Kidney (tissue), 14 donors: ENCODE data around the gene UBASH3B. TPM values are rescaled to one million over a fixed set of nuclear protein-coding genes. Genes with fewer than 3 reads are reported as not detected.

ENCODE experiments used
- DNase-seq, 5 donors: peaks; one replicate each; pipeline ENCODE4 v3.0.0-alpha.2; 2013 to 2020
- FAIRE-seq: peaks from 2 replicates; lab custom pipeline; 2012; peaks lifted over from hg19 to GRCh38; lab: Jason Lieb, UNC
- H3K27ac ChIP-seq, 2 donors: one replicate each; pipeline ENCODE4 v1.7.0; 2013; ENCODE audit warnings: low read depth in 2 of 2, low read length in 2 of 2, inconsistent platforms in 1 of 2
- H3K27me3 ChIP-seq: one replicate; pipeline ENCODE4 v1.7.1; 2013; ENCODE audit warnings: low read length, inconsistent platforms; ENCODE audit not compliant: control insufficient read depth, insufficient read depth
- H3K36me3 ChIP-seq, 3 donors: one replicate each; pipeline versions ENCODE4 v1.7.0 to v1.7.1; 2013; ENCODE audit warnings: low read length in 3 of 3, control low read depth in 1 of 3, inconsistent platforms in 1 of 3; ENCODE audit not compliant: insufficient read depth in 3 of 3, control insufficient read depth in 2 of 3
- H3K4me1 ChIP-seq, 3 donors: one replicate each; pipeline versions ENCODE4 v1.7.0 to v1.7.1; 2013; ENCODE audit warnings: low read length in 3 of 3, inconsistent platforms in 1 of 3, low read depth in 1 of 3; ENCODE audit not compliant: control insufficient read depth in 2 of 3, insufficient read depth in 2 of 3
- H3K4me3 ChIP-seq, 3 donors: one replicate each; pipeline versions ENCODE4 v1.7.0 to v1.8.1; 2013; ENCODE audit warnings: low read length in 3 of 3, control low read depth in 1 of 3, inconsistent platforms in 1 of 3
- H3K9ac ChIP-seq, 3 donors: one replicate each; pipeline versions ENCODE4 v1.7.0 to v1.7.1; 2013; ENCODE audit warnings: low read length in 3 of 3, control low read depth in 1 of 3, inconsistent platforms in 1 of 3
- H3K9me3 ChIP-seq, 3 donors: one replicate each; pipeline versions ENCODE4 v1.7.0 to v1.7.1; 2013; ENCODE audit warnings: low read length in 3 of 3, control low read depth in 1 of 3, inconsistent platforms in 1 of 3; ENCODE audit not compliant: control insufficient read depth in 2 of 3, insufficient read depth in 1 of 3
- CTCF ChIP-seq: IDR thresholded peaks from 3 replicates; pipeline ENCODE4 v1.5.1; 2012; ENCODE audit warnings: mild to moderate bottlenecking, moderate library complexity, borderline replicate concordance; ENCODE audit not compliant: insufficient read depth; ENCODE audit errors: extremely low read depth
- intact Hi-C: fragments of 100-400 bp; cut with DNase I; formaldehyde crosslinking; loops from one replicate; pipeline ENCODE4 v1.11.1; 2022
- polyA plus RNA-seq: library from polyadenylated mRNA; stranded (reverse); fragments of 350-450 nt; fragmentation: Illumina TruSeq; extraction: RNeasy Lipid Tissue Mini Kit (QIAGEN cat#74804); gene quantifications from one replicate; pipeline ENCODE4 v1.2.3, GENCODE V29; 2014; ENCODE audit warnings: low read depth, low replicate concordance; ENCODE audit not compliant: insufficient read depth
- total RNA-seq: library from RNA; stranded (reverse); fragmentation: NEBNext Ultra II Directional; extraction: Animal tissue kit (Norgen Biotek cat#: 25700); gene quantifications from one replicate; pipeline ENCODE4 v1.2.1, GENCODE V29; 2021
- donor health status: control.
- donor health status: control.
- donor health status: control.
- donor health status: control.
- donor health status: control.
- donor health status: DM: yes; HTN: yes; CAD: no.
- donor health status: Normal renal cell carcinoma (clear cell type).

Gene UBASH3B
- total and polyA plus RNA-seq, 2 donors from 2014 or later, result 0.62 to 22.8 TPM

DNA sequence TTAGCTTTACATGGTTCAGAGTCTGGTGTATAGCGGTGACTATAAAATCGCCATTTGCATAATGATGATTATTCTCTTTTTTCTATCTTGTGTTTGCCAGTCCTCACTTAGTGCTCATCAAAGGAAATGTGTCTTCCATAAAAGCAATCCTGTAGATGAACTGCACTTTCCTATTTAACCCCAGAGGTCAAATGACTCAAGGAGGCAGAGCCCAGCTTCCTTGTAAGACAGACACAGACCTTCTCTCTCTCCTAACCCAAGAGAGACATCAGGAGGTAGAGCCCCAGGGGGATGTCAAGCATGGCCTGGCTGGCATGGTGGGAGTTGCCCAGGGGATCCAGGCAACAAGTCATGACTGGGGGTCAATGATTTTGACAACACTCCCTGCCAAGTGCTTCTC is 135.9 kb downstream of the UBASH3B start:
- FAIRE-seq (no peak), DNase-seq (peak in 1 of 5 donors; percentile 16)
- no peaks in the 10 kb centered on the region for H3K4me1 ChIP-seq
- H3K9ac ChIP-seq, result no peak overlapping the region
- H3K27me3 ChIP-seq, result no peaks in the 10 kb centered on the region
- no peak for TF ChIP-seq CTCF
- no peaks in the 10 kb centered on the region for H3K9me3 ChIP-seq
- no peak overlapping the region for H3K4me3 ChIP-seq
- intact Hi-C loops, result loop anchor here (10.0 kb wide), 1 partner anchor 63 kb away; no protein-coding TSS in a partner anchor
- no peak overlapping the region for H3K27ac ChIP-seq
- H3K36me3 ChIP-seq, result no peaks in the 10 kb centered on the region

- Histone ChIP-seq H3K4me3 (no peak overlapping the region), H3K27ac (no peak overlapping the region), H3K4me1 (no peaks in the 10 kb centered on the region), H3K9ac (no peak overlapping the region), H3K9me3 (no peaks in the 10 kb centered on the region), H3K27me3 (no peaks in the 10 kb centered on the region), H3K36me3 (no peaks in the 10 kb centered on the region)
- FAIRE-seq, result no peak
- intact Hi-C loops, result loop anchor here (10.0 kb wide), 1 partner anchor 63 kb away; no protein-coding TSS in a partner anchor
- no peak for TF ChIP-seq CTCF
- DNase-seq, result no peak
Measured at GRCh38 chr11:122791836-122792235, 136.3 kb downstream of the UBASH3B start.

GRCh38 chr11:122793515-122793914 is 138.0 kb downstream of the UBASH3B start:
- no peaks in the 10 kb centered on the region for H3K27me3 ChIP-seq
- H3K9ac ChIP-seq, result no peak overlapping the region
- FAIRE-seq (no peak), DNase-seq (no peak)
- no peaks in the 10 kb centered on the region for H3K9me3 ChIP-seq
- no peaks in the 10 kb centered on the region for H3K36me3 ChIP-seq
- no peak for TF ChIP-seq CTCF
- intact Hi-C loops, result loop anchor here (10.0 kb wide), 1 partner anchor 61 kb away; no protein-coding TSS in a partner anchor
- H3K4me1 ChIP-seq, result no peaks in the 10 kb centered on the region
- no peak overlapping the region for H3K4me3 ChIP-seq
- no peak overlapping the region for H3K27ac ChIP-seq

DNA sequence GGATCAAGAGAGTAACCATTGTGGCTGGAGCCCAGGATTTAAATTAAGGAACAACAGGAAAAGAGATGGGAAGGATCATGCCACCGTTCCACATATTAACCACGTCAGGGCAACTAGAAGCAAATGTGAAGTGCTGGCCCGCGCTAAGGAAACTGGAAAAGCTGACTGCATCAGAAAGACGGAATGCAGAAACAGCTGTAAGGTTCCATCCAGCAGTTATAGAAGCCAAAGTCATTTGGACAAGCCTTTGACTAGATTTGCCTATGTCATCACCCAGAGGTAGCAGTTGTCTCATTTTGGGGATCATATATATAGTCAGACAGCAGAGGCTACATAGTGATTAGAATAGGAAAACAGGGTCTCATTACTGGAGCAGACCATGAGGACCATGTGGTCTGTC is 139.8 kb downstream of the UBASH3B start:
- H3K9me3 ChIP-seq, result no peaks in the 10 kb centered on the region
- no peak overlapping the region for H3K27ac ChIP-seq
- intact Hi-C loops, result loop anchor here (10.0 kb wide), 1 partner anchor 59 kb away; no protein-coding TSS in a partner anchor
- H3K27me3 ChIP-seq, result no peaks in the 10 kb centered on the region
- DNase-seq (no peak), FAIRE-seq (no peak)
- no peaks in the 10 kb centered on the region for H3K4me1 ChIP-seq
- no peak for TF ChIP-seq CTCF
- H3K9ac ChIP-seq, result no peak overlapping the region
- no peak overlapping the region for H3K4me3 ChIP-seq
- H3K36me3 ChIP-seq, result no peaks in the 10 kb centered on the region
